Breast epithelium (tissue), 3 donors: ENCODE results near the gene RETREG2.

Experiments used
- CTCF ChIP-seq, 3 donors: fragments of 450-650 bp; IDR thresholded peaks; one replicate each; pipeline ENCODE4 v1.5.1; 2016 to 2017; ENCODE audit warnings: antibody characterized with exemption in 3 of 3, mild to moderate bottlenecking in 3 of 3, moderate library complexity in 3 of 3
- POLR2A ChIP-seq: fragments of 450-650 bp; IDR thresholded peaks from one replicate; pipeline ENCODE4 v1.6.1; 2016; ENCODE audit warnings: antibody characterized with exemption, mild to moderate bottlenecking, moderate library complexity
- POLR2AphosphoS5 ChIP-seq, 3 donors: sonication (generic); formaldehyde crosslinking; IDR thresholded peaks; one replicate each; pipeline ENCODE4 v1.6.1; 2017; ENCODE audit warnings: antibody characterized with exemption in 3 of 3

- TF ChIP-seq POLR2A, result no peak
- TF ChIP-seq CTCF (IDR thresholded peaks at IDR 0.05), result no peak
- TF ChIP-seq POLR2AphosphoS5 (IDR thresholded peaks at IDR 0.05), result no peak
Measured at GRCh38 chr2:219218217-219218731, 40.2 kb downstream of the RETREG2 start.
